Esophagus muscularis mucosa (tissue), 4 donors: ENCODE results near the gene TRAF5. TPM values are rescaled to one million over a fixed set of nuclear protein-coding genes. Genes with fewer than 3 reads are reported as not detected.
A peak's percentile ranks its signal among the peaks of the same experiment; 100 is the strongest.

Experiments
- DNase-seq: peaks from one replicate; pipeline ENCODE4 v3.0.0-alpha.2; 2017; ENCODE audit errors: extremely low spot score
- H3K27ac ChIP-seq, 4 donors: fragments of 200-600 bp; sonication (generic); replicated peaks in 1 of 4; 1 replicate in 3 of 4; 2 replicates in 1 of 4; pipeline ENCODE4 v1.5.1; 2016 to 2019; ENCODE audit warnings: mild to moderate bottlenecking in 1 of 4
- H3K27me3 ChIP-seq, 4 donors: fragments of 200-600 bp; sonication (generic); one replicate each; pipeline versions ENCODE4 v1.5.1 to v1.6.0; 2016 to 2019
- H3K36me3 ChIP-seq, 4 donors: fragments of 200-600 bp; sonication (generic); one replicate each; pipeline ENCODE4 v1.5.1; 2016 to 2019
- H3K4me1 ChIP-seq, 4 donors: fragments of 200-600 bp; sonication (generic); one replicate each; pipeline ENCODE4 v1.5.1; 2016 to 2019
- H3K4me3 ChIP-seq, 4 donors: fragments of 200-600 bp; sonication (generic); 1 replicate in 2 of 4; 2 replicates in 2 of 4; pipeline ENCODE4 v1.5.1; 2016 to 2019; ENCODE audit warnings: mild to moderate bottlenecking in 4 of 4, moderate library complexity in 1 of 4
- H3K9me3 ChIP-seq, 4 donors: fragments of 200-600 bp; sonication (generic); 1 replicate in 3 of 4; 2 replicates in 1 of 4; pipeline ENCODE4 v1.5.1; 2016 to 2019
- EP300 ChIP-seq: sonication (generic); formaldehyde crosslinking; IDR thresholded peaks from one replicate; pipeline ENCODE4 v1.6.1; 2017; ENCODE audit warnings: antibody characterized with exemption
- POLR2A ChIP-seq: fragments of 450-650 bp; IDR thresholded peaks from one replicate; pipeline ENCODE4 v1.6.1; 2017; ENCODE audit warnings: antibody characterized with exemption, moderate library complexity, mild to moderate bottlenecking, low read depth
- POLR2AphosphoS5 ChIP-seq, 2 donors: sonication (generic); formaldehyde crosslinking; IDR thresholded peaks; one replicate each; pipeline ENCODE4 v1.6.1; 2017; ENCODE audit warnings: antibody characterized with exemption in 2 of 2
- WGBS: methylation state at CpG from one replicate; pipeline ENCODE4 v1.1.5; 2018; 5-methylcytosine and 5-hydroxymethylcytosine counted together
- intact Hi-C: fragments of 100-400 bp; cut with DNase I; formaldehyde crosslinking; loops from one replicate; pipeline ENCODE4 v1.15.1; 2023
- total RNA-seq, 4 donors: library from RNA; depleted of rRNA; stranded (reverse); fragments of >200 nt; gene quantifications; one replicate each; pipeline versions ENCODE4 v1.1.0 to v1.2.1, GENCODE V29; 2016
- TF ChIP-seq, protein P1 (sequence below), 3 experiments: fragments of 200-600 bp in 2 of 3; fragments of 450-650 bp in 1 of 3; sonication (generic) in 2 of 3; IDR thresholded peaks; one replicate each; pipeline ENCODE4 v1.5.1; 2017 to 2019; ENCODE audit warnings: antibody characterized with exemption in 3 of 3, mild to moderate bottlenecking in 2 of 3, moderate library complexity in 1 of 3

Gene TRAF5
- total RNA-seq, 4 donors from 2014 or later, result 14.9 to 29.7 (median 23.9) TPM

DNA sequence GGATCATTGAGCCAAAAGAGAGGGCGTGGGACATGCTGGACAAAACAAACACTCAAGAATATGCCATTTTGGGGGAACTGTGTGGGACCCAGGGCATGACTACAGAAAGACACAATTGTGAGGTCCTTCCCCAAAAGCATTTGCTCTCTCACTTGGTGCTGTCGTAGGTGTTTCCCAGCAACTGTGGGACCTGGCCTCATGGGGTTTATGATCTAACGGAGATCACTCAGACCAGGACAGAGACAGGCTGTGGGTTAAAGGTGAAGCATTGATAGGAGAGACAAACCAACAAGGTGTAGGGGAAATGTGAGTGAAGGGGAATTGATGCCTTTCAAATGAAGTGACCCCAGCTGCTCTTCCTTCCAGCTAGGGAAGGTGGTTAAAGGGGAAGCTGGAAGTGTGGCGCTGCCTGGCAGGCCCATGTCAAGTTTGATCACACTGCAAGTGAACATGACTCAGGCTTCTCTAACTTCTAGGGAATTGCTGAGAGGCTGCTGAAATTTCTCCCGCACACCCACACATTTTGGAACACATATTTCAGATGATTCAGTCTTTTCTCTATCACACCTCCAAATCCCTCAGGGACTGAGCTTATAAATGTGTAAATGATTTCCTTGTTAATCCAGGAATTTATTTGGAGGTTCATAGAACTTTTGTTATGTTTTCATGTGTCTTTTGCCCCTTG, 30.2 kb downstream of the TRAF5 start:
- H3K4me1 ChIP-seq, result peaks cover 0 to 17% (median 3%) of the 10 kb centered on the region in 4 donors
- H3K27me3 ChIP-seq, result no peaks in the 10 kb centered on the region
- DNase-seq, result no peak
- intact Hi-C loops, result no loop called here
- 51% methylated on average over 5 of the region's 5 CpGs for WGBS
- TF ChIP-seq POLR2A (no peak), EP300 (no peak)
- H3K9me3 ChIP-seq, result no peaks in the 10 kb centered on the region
- H3K4me3 ChIP-seq, result no peak overlapping the region
- no peak overlapping the region for H3K27ac ChIP-seq
- peaks cover 7 to 75% (median 37%) of the 10 kb centered on the region in 4 donors for H3K36me3 ChIP-seq

DNA sequence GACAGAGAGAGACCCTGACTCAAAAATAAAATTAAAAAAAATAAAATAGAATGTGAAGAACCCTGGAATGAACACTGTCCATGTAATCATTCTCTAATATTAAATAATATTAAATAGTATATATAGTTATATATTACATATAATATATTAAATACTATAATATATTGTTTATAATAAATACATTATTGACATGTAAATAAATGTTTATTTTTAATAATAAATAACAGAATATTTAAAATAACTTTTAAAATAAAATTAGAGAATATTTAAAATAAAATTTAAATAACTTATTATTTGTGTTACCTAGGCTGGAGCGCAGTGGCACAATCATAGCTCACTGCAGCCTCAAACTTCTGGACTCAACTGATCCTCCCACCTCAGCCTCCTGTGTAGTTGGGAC, 32.1 kb downstream of the TRAF5 start:
- Histone ChIP-seq H3K4me3 (no peak overlapping the region), H3K27ac (no peak overlapping the region), H3K4me1 (peaks cover 0 to 11% (median 0%) of the 10 kb centered on the region in 4 donors), H3K36me3 (peaks cover 7 to 73% (median 37%) of the 10 kb centered on the region in 4 donors), H3K27me3 (no peaks in the 10 kb centered on the region), H3K9me3 (no peaks in the 10 kb centered on the region)
- TF ChIP-seq POLR2AphosphoS5 (IDR thresholded peaks at IDR 0.05), result no peak
- TF ChIP-seq, protein P1, sequence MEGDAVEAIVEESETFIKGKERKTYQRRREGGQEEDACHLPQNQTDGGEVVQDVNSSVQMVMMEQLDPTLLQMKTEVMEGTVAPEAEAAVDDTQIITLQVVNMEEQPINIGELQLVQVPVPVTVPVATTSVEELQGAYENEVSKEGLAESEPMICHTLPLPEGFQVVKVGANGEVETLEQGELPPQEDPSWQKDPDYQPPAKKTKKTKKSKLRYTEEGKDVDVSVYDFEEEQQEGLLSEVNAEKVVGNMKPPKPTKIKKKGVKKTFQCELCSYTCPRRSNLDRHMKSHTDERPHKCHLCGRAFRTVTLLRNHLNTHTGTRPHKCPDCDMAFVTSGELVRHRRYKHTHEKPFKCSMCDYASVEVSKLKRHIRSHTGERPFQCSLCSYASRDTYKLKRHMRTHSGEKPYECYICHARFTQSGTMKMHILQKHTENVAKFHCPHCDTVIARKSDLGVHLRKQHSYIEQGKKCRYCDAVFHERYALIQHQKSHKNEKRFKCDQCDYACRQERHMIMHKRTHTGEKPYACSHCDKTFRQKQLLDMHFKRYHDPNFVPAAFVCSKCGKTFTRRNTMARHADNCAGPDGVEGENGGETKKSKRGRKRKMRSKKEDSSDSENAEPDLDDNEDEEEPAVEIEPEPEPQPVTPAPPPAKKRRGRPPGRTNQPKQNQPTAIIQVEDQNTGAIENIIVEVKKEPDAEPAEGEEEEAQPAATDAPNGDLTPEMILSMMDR (IDR thresholded peaks at IDR 0.05), result no peak
- TF ChIP-seq POLR2A, result no peak
- TF ChIP-seq EP300, result no peak
- WGBS, result 89% methylated on average over 1 of the region's 1 CpG
- intact Hi-C loops, result no loop called here
- DNase-seq, result no peak

DNA sequence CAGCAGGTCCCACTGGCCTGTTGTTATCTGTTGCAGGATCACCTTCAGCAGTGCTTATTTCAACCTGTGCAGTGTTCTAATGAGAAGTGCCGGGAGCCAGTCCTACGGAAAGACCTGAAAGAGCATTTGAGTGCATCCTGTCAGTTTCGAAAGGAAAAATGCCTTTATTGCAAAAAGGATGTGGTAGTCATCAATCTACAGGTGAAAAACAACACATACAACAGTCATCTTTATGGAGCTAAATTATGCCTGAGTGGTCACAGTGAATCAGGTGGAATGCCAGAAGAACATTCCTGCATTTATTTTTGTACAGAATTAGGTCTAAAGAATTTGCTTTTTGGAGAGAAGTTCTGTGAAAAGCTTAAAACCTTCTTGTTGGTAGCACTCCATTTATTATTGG, 33.2 kb downstream of the TRAF5 start:
- Histone ChIP-seq H3K4me3 (no peak overlapping the region), H3K4me1 (peaks cover 0 to 2% (median 0%) of the 10 kb centered on the region in 4 donors), H3K9me3 (no peaks in the 10 kb centered on the region), H3K27ac (no peak overlapping the region), H3K27me3 (no peaks in the 10 kb centered on the region), H3K36me3 (peaks cover 7 to 64% (median 34%) of the 10 kb centered on the region in 4 donors)
- no peak for TF ChIP-seq POLR2AphosphoS5 (IDR thresholded peaks at IDR 0.05)
- no peak for TF ChIP-seq EP300
- TF ChIP-seq, protein P1 (IDR thresholded peaks at IDR 0.05), result no peak
- no peak for DNase-seq
- intact Hi-C loops, result no loop called here
- WGBS, result 80% methylated on average over 3 of the region's 3 CpGs

DNA sequence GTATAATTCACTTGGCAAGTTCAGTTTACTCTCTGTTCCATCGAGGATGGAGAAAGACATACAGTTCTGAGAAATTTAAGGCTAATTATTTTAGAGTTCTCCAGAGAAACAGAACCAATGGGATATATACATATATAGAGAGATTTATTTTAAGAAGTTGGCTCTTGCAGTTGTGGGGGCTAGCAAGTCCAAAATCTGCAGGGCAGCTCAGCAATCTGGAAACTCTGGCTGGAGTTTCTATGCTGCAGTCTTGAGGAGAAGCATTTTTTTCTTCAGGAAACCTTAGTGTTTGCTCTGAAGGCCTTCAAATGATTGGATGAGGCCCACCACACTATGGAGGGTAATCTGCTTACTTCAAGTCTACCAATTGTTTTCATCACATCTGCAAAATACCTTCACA, 34.6 kb downstream of the TRAF5 start:
- Histone ChIP-seq H3K4me1 (no peaks in the 10 kb centered on the region), H3K4me3 (no peak overlapping the region), H3K9me3 (no peaks in the 10 kb centered on the region), H3K36me3 (peaks cover 9 to 68% (median 38%) of the 10 kb centered on the region in 4 donors), H3K27ac (no peak overlapping the region), H3K27me3 (no peaks in the 10 kb centered on the region)
- intact Hi-C loops, result no loop called here
- peak; percentile 34 for DNase-seq
- 87% methylated on average over 1 of the region's 1 CpG for WGBS
- TF ChIP-seq, protein P1 (IDR thresholded peaks at IDR 0.05), result no peak
- TF ChIP-seq POLR2AphosphoS5 (IDR thresholded peaks at IDR 0.05) (no peak), EP300 (no peak), POLR2A (no peak)

DNA sequence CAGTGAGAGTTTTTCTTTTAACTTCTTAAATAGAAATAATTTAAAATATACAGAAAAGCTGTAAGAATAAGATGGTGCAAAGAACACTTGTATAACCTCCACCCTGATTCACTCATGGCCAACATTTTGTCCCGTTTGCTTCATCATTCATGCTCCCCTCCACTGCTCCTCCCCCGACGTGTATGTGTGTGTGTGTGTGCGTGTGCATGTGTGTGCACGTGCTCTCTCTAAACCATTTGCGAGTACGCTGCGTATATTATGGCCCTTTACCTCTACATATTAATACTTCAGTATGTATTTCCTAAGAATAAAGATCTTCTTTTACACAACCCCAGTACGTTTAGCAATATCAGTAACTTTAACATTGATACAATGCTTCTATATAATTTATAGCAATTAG, 43.0 kb downstream of the TRAF5 start:
- intact Hi-C loops, result no loop called here
- Histone ChIP-seq H3K9me3 (no peaks in the 10 kb centered on the region), H3K27ac (no peak overlapping the region), H3K27me3 (no peaks in the 10 kb centered on the region), H3K4me3 (no peak overlapping the region), H3K36me3 (peaks cover 7 to 88% (median 39%) of the 10 kb centered on the region in 4 donors), H3K4me1 (peaks cover 0 to 5% (median 0%) of the 10 kb centered on the region in 4 donors)
- DNase-seq, result no peak
- WGBS, result 85% methylated on average over 9 of the region's 9 CpGs
- TF ChIP-seq, protein P1 (IDR thresholded peaks at IDR 0.05), result no peak
